ENCODE data around the gene NDUFAB1. TPM values are rescaled to one million over a fixed set of nuclear protein-coding genes. Genes with fewer than 3 reads are reported as not detected.
"Not testable (repeated sequence)": the region's sequence is repeated elsewhere in the genome, so short reads cannot be mapped to it uniquely, and the experiment has no call there.

NDUFAB1 gene
- total and polyA plus RNA-seq, 4 donors, result 46.1 to 180 (median 91.2) TPM

DNA sequence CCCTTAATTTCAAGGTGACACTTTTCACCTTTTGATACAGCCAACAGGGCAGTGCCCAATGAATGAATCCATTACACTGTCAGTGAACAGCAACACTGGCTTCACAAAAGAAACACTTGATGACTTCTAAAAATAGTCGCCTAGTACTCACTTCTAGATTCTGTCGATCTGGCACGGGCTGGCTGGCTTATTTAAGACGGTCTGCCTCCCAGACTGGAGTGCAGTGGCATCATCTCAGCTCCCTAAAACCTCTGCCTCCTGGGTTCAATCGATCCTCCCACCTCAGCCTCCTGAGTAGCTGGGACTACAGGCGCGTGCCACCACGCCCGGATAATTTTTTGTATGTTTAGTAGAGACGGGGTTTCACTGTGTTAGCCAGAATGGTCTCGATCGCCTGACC, 1.9 kb downstream of the NDUFAB1 start:
- H3K4me1 ChIP-seq (ENCODE audit: control insufficient read depth in 1 of 2, insufficient read depth in 2 of 2, low read length in 2 of 2), result peaks cover 0 to 2% of the 10 kb centered on the region in 2 donors
- DNase-seq (no peak), ATAC-seq (ENCODE audit: low FRiP score) (no peak)
- WGBS, 2 donors, result 93 to 94% methylated on average over 12 of the region's 12 CpGs
- H3K9me3 ChIP-seq (ENCODE audit: control insufficient read depth, low read length), result no peaks in the 10 kb centered on the region
- H3K36me3 ChIP-seq (ENCODE audit: control insufficient read depth in 1 of 2, insufficient read depth in 2 of 2, low read length in 1 of 2), result peaks cover 0 to 2% of the 10 kb centered on the region in 2 donors
- no peaks in the 10 kb centered on the region for H3K27me3 ChIP-seq (ENCODE audit: control insufficient read depth in 1 of 2, insufficient read depth in 2 of 2, low read length in 1 of 2)
- no peak overlapping the region for H3K27ac ChIP-seq (ENCODE audit: low read depth in 1 of 2, low read length in 2 of 2)
- intact Hi-C loops (cut with DNase I), result loop anchor here (2.0 to 5.0 kb wide), 2 partner anchors 47 to 48 kb away; partner anchors contain the start of genes DCTN5 (in 2 of the 2) and PALB2 (in 2 of the 2)
- H3K4me3 ChIP-seq (ENCODE audit: low read length in 2 of 2), result no peak overlapping the region

DNA sequence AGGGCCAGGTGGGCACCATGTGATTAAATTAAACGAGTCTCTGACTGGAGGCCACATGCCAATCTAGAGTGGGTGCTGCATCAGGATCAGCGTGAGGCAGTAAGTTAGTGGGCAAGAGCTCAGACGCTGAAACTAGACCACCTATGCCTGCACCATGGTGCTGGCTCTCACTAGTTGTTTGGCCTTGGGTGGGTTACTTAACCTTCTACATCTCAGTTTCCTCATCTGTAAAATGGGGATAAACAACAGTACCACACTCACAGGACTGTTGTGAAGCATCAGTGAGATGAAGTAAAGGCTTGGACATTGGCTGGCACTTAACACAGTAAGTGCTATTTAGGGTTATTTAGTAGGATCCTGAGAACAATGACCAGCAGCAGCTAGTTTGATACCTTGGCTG, 5.9 kb downstream of the NDUFAB1 start:
- 92 to 97% methylated on average over 3 of the region's 3 CpGs for WGBS, 2 donors
- Histone ChIP-seq H3K36me3 (ENCODE audit: control insufficient read depth in 1 of 2, insufficient read depth in 2 of 2, low read length in 1 of 2) (peaks cover 4% of the 10 kb centered on the region in 2 donors), H3K27me3 (ENCODE audit: control insufficient read depth in 1 of 2, insufficient read depth in 2 of 2, low read length in 1 of 2) (no peaks in the 10 kb centered on the region), H3K4me1 (ENCODE audit: control insufficient read depth in 1 of 2, insufficient read depth in 2 of 2, low read length in 2 of 2) (peaks cover 0 to 2% of the 10 kb centered on the region in 2 donors), H3K4me3 (ENCODE audit: low read length in 2 of 2) (no peak overlapping the region), H3K27ac (ENCODE audit: low read depth in 1 of 2, low read length in 2 of 2) (no peak overlapping the region), H3K9me3 (ENCODE audit: control insufficient read depth, low read length) (no peaks in the 10 kb centered on the region)
- intact Hi-C loops (cut with DNase I), result loop anchor here in 1 of 2 donors (5.0 kb wide), 1 partner anchor 52 kb away; the partner anchor contains the start of genes DCTN5 and PALB2
- ATAC-seq (ENCODE audit: low FRiP score) (no peak), DNase-seq (no peak)

DNA sequence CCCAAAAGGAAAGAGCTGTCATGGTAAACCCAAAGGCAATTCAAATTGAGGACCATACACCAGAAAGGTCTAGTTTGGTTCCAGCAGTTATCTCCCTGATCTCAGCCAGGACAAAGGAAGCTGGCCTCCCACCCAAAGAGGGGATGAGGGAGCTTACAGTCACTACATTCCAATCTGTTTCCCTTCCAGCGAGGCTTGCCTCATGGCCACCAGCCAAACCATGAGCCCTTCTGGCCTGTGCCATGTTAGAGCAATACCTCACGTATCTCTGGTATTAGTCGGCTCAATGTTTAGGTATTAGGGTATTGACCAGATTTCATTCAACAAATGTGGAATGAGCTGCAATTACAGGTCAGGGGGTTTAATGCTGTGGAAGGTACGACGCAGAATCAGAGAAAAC, 8.4 kb downstream of the NDUFAB1 start:
- H3K9me3 ChIP-seq (ENCODE audit: control insufficient read depth, low read length), result no peaks in the 10 kb centered on the region
- H3K27me3 ChIP-seq (ENCODE audit: control insufficient read depth in 1 of 2, insufficient read depth in 2 of 2, low read length in 1 of 2), result no peaks in the 10 kb centered on the region
- no peak overlapping the region for H3K4me3 ChIP-seq (ENCODE audit: low read length in 2 of 2)
- H3K36me3 ChIP-seq (ENCODE audit: control insufficient read depth in 1 of 2, insufficient read depth in 2 of 2, low read length in 1 of 2), result peaks cover 4 to 10% of the 10 kb centered on the region in 2 donors
- DNase-seq (no peak), ATAC-seq (ENCODE audit: low FRiP score) (no peak)
- H3K4me1 ChIP-seq (ENCODE audit: control insufficient read depth in 1 of 2, insufficient read depth in 2 of 2, low read length in 2 of 2), result no peaks in the 10 kb centered on the region
- H3K27ac ChIP-seq (ENCODE audit: low read depth in 1 of 2, low read length in 2 of 2), result no peak overlapping the region
- intact Hi-C loops (cut with DNase I), result no loop called here
- WGBS, 2 donors, result 64 to 65% methylated on average over 5 of the region's 5 CpGs

DNA sequence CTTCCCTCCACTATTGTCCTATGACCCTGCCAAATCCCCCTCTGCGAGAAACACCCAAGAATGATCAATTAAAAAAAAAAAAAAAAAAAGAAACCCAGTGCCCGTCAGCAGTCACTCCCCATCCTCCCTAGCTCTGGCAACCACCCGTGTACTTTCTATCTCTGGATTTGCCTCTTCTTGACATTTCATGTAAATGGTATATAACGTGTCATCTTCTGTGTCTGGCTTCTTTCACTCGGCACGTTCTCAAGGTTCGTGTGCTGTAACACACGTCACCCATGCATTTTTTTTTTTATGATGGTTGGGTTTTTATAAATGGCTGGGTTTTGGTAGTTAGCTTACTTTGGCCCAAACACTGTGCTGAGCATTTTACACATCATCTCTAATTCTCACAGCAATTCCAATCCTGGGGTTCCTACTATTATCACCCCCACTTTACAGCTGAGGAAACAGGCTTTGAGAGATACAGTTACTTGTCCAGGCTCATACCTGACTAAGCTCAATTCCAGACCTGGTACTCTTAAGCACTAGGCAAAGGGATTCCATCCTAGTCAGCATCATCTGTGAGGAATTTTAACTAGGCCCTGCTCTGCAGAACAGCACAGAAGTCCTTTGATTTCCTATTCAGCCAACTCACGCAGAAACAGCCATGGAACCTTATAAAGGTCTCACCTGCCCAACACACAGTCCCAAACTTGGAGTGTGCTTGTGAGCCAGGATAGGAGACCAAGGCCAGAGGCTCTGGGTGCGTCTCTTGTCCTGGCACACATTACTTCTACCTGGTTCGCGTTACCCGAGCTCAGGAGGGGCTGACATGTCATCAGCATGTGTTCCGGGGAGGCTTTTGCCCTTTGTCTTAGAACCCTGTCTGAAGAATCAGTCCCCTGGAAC, 11.7 kb downstream of the NDUFAB1 start:
- H3K27ac ChIP-seq (ENCODE audit: low read depth in 1 of 2, low read length in 2 of 2), result no peak overlapping the region
- ATAC-seq (ENCODE audit: low FRiP score) (no peak), DNase-seq (no peak)
- peaks cover 4 to 14% of the 10 kb centered on the region in 2 donors for H3K36me3 ChIP-seq (ENCODE audit: control insufficient read depth in 1 of 2, insufficient read depth in 2 of 2, low read length in 1 of 2)
- H3K9me3 ChIP-seq (ENCODE audit: control insufficient read depth, low read length), result no peaks in the 10 kb centered on the region
- intact Hi-C loops (cut with DNase I), result no loop called here
- WGBS, 2 donors, result 79 to 86% methylated on average over 13 of the region's 14 CpGs
- no peaks in the 10 kb centered on the region for H3K27me3 ChIP-seq (ENCODE audit: control insufficient read depth in 1 of 2, insufficient read depth in 2 of 2, low read length in 1 of 2)
- H3K4me1 ChIP-seq (ENCODE audit: control insufficient read depth in 1 of 2, insufficient read depth in 2 of 2, low read length in 2 of 2), result no peaks in the 10 kb centered on the region
- H3K4me3 ChIP-seq (ENCODE audit: low read length in 2 of 2), result no peak overlapping the region

DNA sequence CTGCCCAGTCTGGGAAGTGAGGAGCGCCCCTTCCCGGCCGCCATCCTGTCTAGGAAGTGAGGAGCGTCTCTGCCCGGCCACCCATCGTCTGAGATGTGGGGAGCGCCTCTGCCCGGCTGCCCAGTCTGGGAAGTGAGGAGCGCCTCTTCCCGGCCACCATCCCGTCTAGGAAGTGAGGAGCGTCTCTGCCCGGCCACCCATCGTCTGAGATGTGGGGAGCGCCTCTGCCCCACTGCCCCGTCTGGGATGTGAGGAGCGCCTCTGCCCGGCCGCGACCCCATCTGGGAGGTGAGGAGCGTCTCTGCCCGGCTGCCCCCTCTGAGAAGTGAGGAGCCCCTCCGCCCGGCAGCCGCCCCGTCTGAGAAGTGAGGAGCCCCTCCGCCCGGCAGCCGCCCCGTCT, 12.8 kb downstream of the NDUFAB1 start:
- H3K36me3 ChIP-seq (ENCODE audit: control insufficient read depth in 1 of 2, insufficient read depth in 2 of 2, low read length in 1 of 2), result peaks cover 4 to 14% of the 10 kb centered on the region in 2 donors
- not testable (repeated sequence) for H3K4me1 ChIP-seq (ENCODE audit: control insufficient read depth in 1 of 2, insufficient read depth in 2 of 2, low read length in 2 of 2); H3K27ac ChIP-seq (ENCODE audit: low read depth in 1 of 2, low read length in 2 of 2)

DNA sequence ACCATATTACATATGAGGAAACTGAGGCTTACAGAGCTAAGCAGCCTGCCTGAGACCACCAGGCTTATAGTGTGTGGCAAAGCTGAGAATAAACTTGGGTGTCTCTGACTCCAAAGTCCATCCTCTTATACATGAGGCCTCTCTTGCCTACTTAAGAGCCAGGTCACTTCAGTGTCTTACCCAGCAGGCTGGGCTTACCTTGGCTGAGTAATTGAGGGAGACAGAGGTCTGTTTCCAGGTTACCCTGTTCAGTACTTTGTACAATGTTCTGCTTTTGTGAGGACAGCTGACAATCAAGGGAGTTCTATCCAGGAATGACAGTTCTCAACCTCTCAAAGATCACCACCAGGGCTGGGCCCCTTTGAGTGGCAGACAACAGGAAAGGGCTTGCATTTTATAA, 14.4 kb downstream of the NDUFAB1 start:
- no peaks in the 10 kb centered on the region for H3K4me1 ChIP-seq (ENCODE audit: control insufficient read depth in 1 of 2, insufficient read depth in 2 of 2, low read length in 2 of 2)
- intact Hi-C loops (cut with DNase I), result no loop called here
- no peak for DNase-seq
- no peaks in the 10 kb centered on the region for H3K9me3 ChIP-seq (ENCODE audit: control insufficient read depth, low read length)
- peaks cover 0 to 14% of the 10 kb centered on the region in 2 donors for H3K36me3 ChIP-seq (ENCODE audit: control insufficient read depth in 1 of 2, insufficient read depth in 2 of 2, low read length in 1 of 2)
- H3K27ac ChIP-seq (ENCODE audit: low read depth in 1 of 2, low read length in 2 of 2), result no peak overlapping the region
- no peaks in the 10 kb centered on the region for H3K27me3 ChIP-seq (ENCODE audit: control insufficient read depth in 1 of 2, insufficient read depth in 2 of 2, low read length in 1 of 2)
- no peak overlapping the region for H3K4me3 ChIP-seq (ENCODE audit: low read length in 2 of 2)
- ATAC-seq (ENCODE audit: low FRiP score), result no peak

More for the DNA sequence above, 12.8 kb downstream of the NDUFAB1 start:
- intact Hi-C loops (cut with DNase I); H3K4me3 ChIP-seq (ENCODE audit: low read length in 2 of 2); H3K9me3 ChIP-seq (ENCODE audit: control insufficient read depth, low read length); DNase-seq; ATAC-seq (ENCODE audit: low FRiP score); H3K27me3 ChIP-seq (ENCODE audit: control insufficient read depth in 1 of 2, insufficient read depth in 2 of 2, low read length in 1 of 2): not testable (repeated sequence)
- WGBS, 2 donors, result 93% methylated on average over 12 to 30 of the region's 30 CpGs

DNA sequence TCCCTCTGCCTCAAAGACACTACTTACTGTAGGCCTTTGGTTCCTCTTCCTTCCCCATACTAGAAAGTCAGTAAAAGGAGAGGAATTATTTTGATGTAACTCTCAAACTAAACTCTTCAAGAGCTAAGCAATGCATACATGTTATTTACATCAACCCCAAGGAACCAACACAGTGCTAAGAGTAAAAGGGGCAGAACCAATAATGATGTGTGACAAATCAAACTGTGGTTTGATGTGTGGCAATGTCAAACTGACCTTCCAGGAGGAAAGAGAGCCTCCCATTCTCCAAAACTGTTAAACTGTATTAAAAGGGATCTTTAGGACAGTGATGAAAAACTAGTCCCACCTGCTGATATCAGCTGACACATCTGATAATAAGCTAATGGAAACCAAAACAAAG, 15.7 kb downstream of the NDUFAB1 start:
- Histone ChIP-seq H3K4me3 (ENCODE audit: low read length in 2 of 2) (no peak overlapping the region), H3K9me3 (ENCODE audit: control insufficient read depth, low read length) (no peaks in the 10 kb centered on the region), H3K36me3 (ENCODE audit: control insufficient read depth in 1 of 2, insufficient read depth in 2 of 2, low read length in 1 of 2) (peaks cover 0 to 14% of the 10 kb centered on the region in 2 donors), H3K4me1 (ENCODE audit: control insufficient read depth in 1 of 2, insufficient read depth in 2 of 2, low read length in 2 of 2) (no peaks in the 10 kb centered on the region), H3K27ac (ENCODE audit: low read depth in 1 of 2, low read length in 2 of 2) (no peak overlapping the region), H3K27me3 (ENCODE audit: control insufficient read depth in 1 of 2, insufficient read depth in 2 of 2, low read length in 1 of 2) (no peaks in the 10 kb centered on the region)
- intact Hi-C loops (cut with DNase I), result no loop called here
- ATAC-seq (ENCODE audit: low FRiP score) (no peak), DNase-seq (no peak)

DNA sequence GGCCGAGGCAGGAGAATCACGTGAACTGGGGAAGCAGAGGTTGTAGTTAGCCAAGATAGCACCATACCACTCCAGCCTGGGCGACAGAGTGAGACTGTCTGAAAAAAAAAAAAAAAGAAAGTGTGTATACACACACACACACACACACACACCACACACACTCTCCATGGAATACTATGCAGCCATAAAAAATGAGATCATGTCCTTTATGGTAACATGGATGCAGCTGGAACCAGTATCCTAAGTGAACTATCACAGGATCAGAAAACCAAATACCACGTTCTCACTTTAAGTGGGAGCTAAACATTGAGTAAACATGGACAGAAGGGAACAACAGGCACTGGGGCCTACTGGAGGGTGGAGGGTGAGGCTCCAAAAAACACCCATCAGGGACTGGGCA, 16.7 kb downstream of the NDUFAB1 start:
- WGBS, 2 donors, result 97% methylated on average over 4 of the region's 4 CpGs
- intact Hi-C loops (cut with DNase I), result no loop called here
- H3K4me1 ChIP-seq (ENCODE audit: control insufficient read depth in 1 of 2, insufficient read depth in 2 of 2, low read length in 2 of 2), result no peaks in the 10 kb centered on the region
- H3K36me3 ChIP-seq (ENCODE audit: control insufficient read depth in 1 of 2, insufficient read depth in 2 of 2, low read length in 1 of 2), result peaks cover 0 to 11% of the 10 kb centered on the region in 2 donors
- ATAC-seq (ENCODE audit: low FRiP score) (no peak), DNase-seq (no peak)
- H3K27ac ChIP-seq (ENCODE audit: low read depth in 1 of 2, low read length in 2 of 2), result no peak overlapping the region
- no peaks in the 10 kb centered on the region for H3K9me3 ChIP-seq (ENCODE audit: control insufficient read depth, low read length)
- H3K27me3 ChIP-seq (ENCODE audit: control insufficient read depth in 1 of 2, insufficient read depth in 2 of 2, low read length in 1 of 2), result no peaks in the 10 kb centered on the region
- H3K4me3 ChIP-seq (ENCODE audit: low read length in 2 of 2), result no peak overlapping the region

Measured in aorta (tissue), 5 donors.